Amniotic epithelial cell (primary cell): Measurements from ENCODE around the gene PLEKHA6.
A peak's percentile ranks its signal among the peaks of the same experiment; 100 is the strongest.

Experiments
- DNase-seq: peaks from one replicate; pipeline ENCODE4 v3.0.0-alpha.2; 2010; ENCODE audit warnings: low read depth

Gene PLEKHA6

GRCh38 chr1:204213668-204214662 lies 145.8 kb downstream of the PLEKHA6 start, which contains the start of gene GOLT1A:
Gene GOLT1A, minus strand, starts transcription at chr1:204213988. Its CDS starts 82 bp downstream, at chr1:204213906.
- peak; percentile 84 for DNase-seq

GRCh38 chr1:204212715-204213114 lies 147.0 kb downstream of the PLEKHA6 start:
- no peak for DNase-seq

- no peak for DNase-seq
Observed at GRCh38 chr1:204211046-204211445, 148.7 kb downstream of the PLEKHA6 start.

- DNase-seq, result no peak
Observed at GRCh38 chr1:204207136-204207616, 152.6 kb downstream of the PLEKHA6 start.

GRCh38 chr1:204206121-204206520 lies 153.6 kb downstream of the PLEKHA6 start:
- DNase-seq, result no peak

- no peak for DNase-seq
Observed at GRCh38 chr1:204205486-204205885, 154.2 kb downstream of the PLEKHA6 start.

- no peak for DNase-seq
Observed at GRCh38 chr1:204204944-204205343, 154.8 kb downstream of the PLEKHA6 start.

GRCh38 chr1:204203206-204203767 lies 156.4 kb downstream of the PLEKHA6 start:
- no peak for DNase-seq

GRCh38 chr1:204202481-204202880 lies 157.2 kb downstream of the PLEKHA6 start:
- no peak for DNase-seq

GRCh38 chr1:204201348-204202040 lies 158.2 kb downstream of the PLEKHA6 start:
- DNase-seq, result no peak

- DNase-seq, result no peak
Observed at GRCh38 chr1:204199579-204199978, 160.2 kb downstream of the PLEKHA6 start.

- DNase-seq, result peak; percentile 69
Observed at GRCh38 chr1:204198348-204199340, 161.1 kb downstream of the PLEKHA6 start.

GRCh38 chr1:204197068-204197467 lies 162.7 kb downstream of the PLEKHA6 start:
- no peak for DNase-seq

GRCh38 chr1:204196068-204196795 lies 163.5 kb downstream of the PLEKHA6 start, which contains the start of gene KISS1:
Gene KISS1, minus strand, starts transcription at chr1:204196491. Its CDS starts 3,615 bp downstream, at chr1:204192876.
- no peak for DNase-seq

- DNase-seq, result no peak
Observed at GRCh38 chr1:204194771-204195170, 165.0 kb downstream of the PLEKHA6 start.

- no peak for DNase-seq
Observed at GRCh38 chr1:204194080-204194479, 165.6 kb downstream of the PLEKHA6 start.

GRCh38 chr1:204192589-204193352 lies 167.0 kb downstream of the PLEKHA6 start:
- DNase-seq, result peak; percentile 38

GRCh38 chr1:204192046-204192445 lies 167.7 kb downstream of the PLEKHA6 start:
- no peak for DNase-seq

- DNase-seq, result no peak
Observed at GRCh38 chr1:204191456-204191855, 168.3 kb downstream of the PLEKHA6 start.
